IPS DF 6.9 (cell line): ENCODE data around the gene ARHGAP21.

ENCODE experiments used
- DNase-seq: peaks from one replicate; pipeline ENCODE4 v3.0.0-alpha.2; 2013; ENCODE audit warnings: low read depth, low spot score
- H3K27ac ChIP-seq: one replicate; pipeline ENCODE4 v1.5.1; 2013; ENCODE audit warnings: low read length, control low read depth
- H3K27me3 ChIP-seq: 2 replicates; pipeline ENCODE4 v1.6.1; 2013; ENCODE audit warnings: mild to moderate bottlenecking, low read length; ENCODE audit not compliant: control insufficient read depth, insufficient read depth
- H3K36me3 ChIP-seq: 2 replicates; pipeline ENCODE4 v1.6.1; 2013; ENCODE audit warnings: low read length; ENCODE audit not compliant: control insufficient read depth, insufficient read depth
- H3K4me1 ChIP-seq: 2 replicates; pipeline ENCODE4 v1.6.1; 2013; ENCODE audit warnings: low read length; ENCODE audit not compliant: control insufficient read depth, insufficient read depth
- H3K4me3 ChIP-seq: 2 replicates; pipeline ENCODE4 v1.5.1; 2013; ENCODE audit warnings: mild to moderate bottlenecking, low read length
- H3K9me3 ChIP-seq: 2 replicates; pipeline ENCODE4 v1.6.1; 2013; ENCODE audit warnings: low read length, inconsistent platforms; ENCODE audit not compliant: control insufficient read depth, insufficient read depth
- WGBS: extraction: QIAGEN DNeasy Blood & Tissue Kit; methylation state at CpG from one replicate; pipeline ENCODE4 v1.1.7; 2013; ENCODE audit warnings: mixed read lengths, missing lambda C conversion rate; ENCODE audit not compliant: insufficient read length, insufficient coverage; 5-methylcytosine and 5-hydroxymethylcytosine counted together

The ARHGAP21 gene

DNA sequence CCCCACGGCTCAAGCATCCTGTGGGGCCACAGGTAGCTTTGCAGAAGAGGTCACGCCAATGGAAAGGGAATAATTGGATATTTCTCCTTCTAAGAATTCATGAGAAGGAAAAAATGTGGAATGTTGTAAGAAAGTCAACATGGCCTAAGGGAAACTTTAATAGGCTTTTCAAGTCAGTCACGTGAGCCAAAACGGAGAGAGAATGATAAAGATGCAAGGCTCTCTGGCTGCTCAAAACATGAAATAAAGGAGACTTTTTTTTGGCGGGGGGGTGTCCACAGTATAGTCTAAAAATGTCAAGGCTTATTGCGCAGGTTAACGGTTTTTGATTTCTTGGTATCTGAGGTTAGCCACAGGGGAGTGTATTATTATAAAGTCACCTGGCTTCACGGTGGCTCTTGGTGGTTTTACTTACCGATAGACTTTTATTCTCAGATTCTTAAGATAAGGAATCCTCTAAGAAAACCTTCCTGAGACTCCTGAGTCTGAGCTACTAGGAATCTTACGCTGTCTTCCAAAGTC lies 148.1 kb downstream of the ARHGAP21 start:
- no peak for DNase-seq
- H3K4me1 ChIP-seq: no peaks in the 10 kb centered on the region
- WGBS: no CpG with 5 or more reads among the region's 10 CpGs

DNA sequence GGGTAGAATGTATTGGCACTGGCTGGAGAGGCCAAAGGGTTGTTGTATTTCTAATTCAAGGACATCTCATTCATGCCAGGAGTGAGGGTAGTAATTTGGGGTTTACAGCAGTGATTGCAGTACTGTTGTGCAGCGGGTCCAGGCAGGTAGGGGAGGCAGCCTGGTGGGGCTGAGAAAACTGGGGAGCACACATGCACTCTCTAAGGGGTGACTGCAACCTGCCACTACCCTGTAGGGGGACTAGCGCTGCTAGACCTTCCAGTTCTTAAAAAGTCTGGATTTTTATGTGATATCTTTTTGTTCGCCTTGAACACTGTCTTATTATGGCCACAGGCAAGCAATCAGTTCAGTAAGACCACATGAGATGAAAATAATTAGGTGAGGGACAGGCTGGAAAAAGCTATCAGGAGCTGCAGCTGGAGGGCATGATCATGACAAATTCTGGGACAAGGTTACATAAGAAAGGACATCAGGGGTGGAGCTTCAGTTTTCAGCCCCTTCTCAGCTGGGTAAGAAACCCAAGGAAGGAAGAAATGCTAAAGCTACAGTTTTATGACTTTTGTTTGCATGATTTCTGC lies 149.0 kb downstream of the ARHGAP21 start:
- Histone ChIP-seq H3K4me3 (no peak overlapping the region), H3K27me3 (no peaks in the 10 kb centered on the region), H3K9me3 (no peaks in the 10 kb centered on the region), H3K4me1 (no peaks in the 10 kb centered on the region), H3K36me3 (0 out of 2 replicates have a peak, but pooled peaks cover 2% of the 10 kb centered on the region), H3K27ac (no peak overlapping the region)
- no CpG with 5 or more reads among the region's 3 CpGs for WGBS
- no peak for DNase-seq

More for the DNA sequence above, 148.1 kb downstream of the ARHGAP21 start:
- H3K27me3 ChIP-seq: no peaks in the 10 kb centered on the region
- H3K9me3 ChIP-seq: no peaks in the 10 kb centered on the region
- 0 out of 2 replicates have a peak, but pooled peaks cover 2% of the 10 kb centered on the region for H3K36me3 ChIP-seq
- H3K27ac ChIP-seq: no peak overlapping the region
- H3K4me3 ChIP-seq: no peak overlapping the region

DNA sequence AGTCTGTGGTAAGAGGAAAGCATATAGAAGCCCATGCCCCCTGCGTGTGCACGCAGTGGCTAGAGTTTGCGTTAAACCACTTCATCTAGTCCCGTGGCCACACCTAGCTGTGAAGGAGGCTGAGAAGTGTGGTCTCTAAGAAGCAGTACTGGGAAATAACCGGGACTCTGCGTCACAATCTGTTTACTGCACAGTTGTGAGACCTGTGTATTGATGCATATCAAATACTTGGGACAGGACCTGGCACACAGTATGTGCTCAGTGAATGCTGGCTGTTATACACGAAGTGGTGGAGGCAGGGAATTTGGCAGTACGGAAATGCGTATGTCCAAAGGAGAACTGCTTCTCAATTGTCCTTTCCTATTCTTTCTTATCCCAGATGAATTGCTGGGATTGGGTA lies 149.5 kb downstream of the ARHGAP21 start:
- Histone ChIP-seq H3K36me3 (0 out of 2 replicates have a peak, but pooled peaks cover 2% of the 10 kb centered on the region), H3K4me1 (no peaks in the 10 kb centered on the region), H3K27me3 (no peaks in the 10 kb centered on the region), H3K27ac (no peak overlapping the region), H3K9me3 (no peaks in the 10 kb centered on the region), H3K4me3 (no peak overlapping the region)
- DNase-seq: no peak
- WGBS: no CpG with 5 or more reads among the region's 9 CpGs

DNA sequence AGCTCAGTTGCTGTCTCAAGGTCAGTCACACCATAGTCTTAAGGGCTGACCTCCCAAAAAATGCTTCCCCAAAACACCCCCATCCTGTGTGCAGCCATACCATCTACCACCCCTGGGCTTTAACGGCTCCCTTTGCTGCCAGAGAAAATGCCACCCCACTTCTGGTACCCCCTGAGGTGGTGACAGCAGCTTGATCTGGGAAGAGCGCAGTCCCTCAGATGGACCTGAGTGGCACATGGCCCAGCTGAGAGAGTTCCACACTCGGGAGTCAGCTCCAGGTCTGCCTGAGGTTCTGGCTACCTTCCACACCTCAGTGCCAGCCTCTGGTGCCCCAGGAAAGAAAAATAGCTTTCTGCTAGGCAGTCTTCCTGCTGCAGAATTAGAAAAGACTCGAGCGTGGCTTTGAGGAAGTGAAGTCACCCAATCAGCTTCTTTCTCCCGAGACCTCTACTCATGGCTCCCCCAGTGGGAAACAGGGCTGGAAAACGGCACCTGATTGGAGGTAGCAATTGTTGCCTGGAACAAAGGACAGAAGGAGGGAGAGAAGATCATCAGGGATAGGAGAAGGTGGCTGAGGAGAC lies 151.7 kb downstream of the ARHGAP21 start:
- H3K4me1 ChIP-seq: no peaks in the 10 kb centered on the region
- WGBS: no CpG with 5 or more reads among the region's 7 CpGs
- no peak for DNase-seq
- H3K27ac ChIP-seq: no peak overlapping the region
- no peaks in the 10 kb centered on the region for H3K27me3 ChIP-seq
- no peak overlapping the region for H3K4me3 ChIP-seq
- H3K36me3 ChIP-seq: 0 out of 2 replicates have a peak, but pooled peaks cover 2% of the 10 kb centered on the region
- H3K9me3 ChIP-seq: no peaks in the 10 kb centered on the region

DNA sequence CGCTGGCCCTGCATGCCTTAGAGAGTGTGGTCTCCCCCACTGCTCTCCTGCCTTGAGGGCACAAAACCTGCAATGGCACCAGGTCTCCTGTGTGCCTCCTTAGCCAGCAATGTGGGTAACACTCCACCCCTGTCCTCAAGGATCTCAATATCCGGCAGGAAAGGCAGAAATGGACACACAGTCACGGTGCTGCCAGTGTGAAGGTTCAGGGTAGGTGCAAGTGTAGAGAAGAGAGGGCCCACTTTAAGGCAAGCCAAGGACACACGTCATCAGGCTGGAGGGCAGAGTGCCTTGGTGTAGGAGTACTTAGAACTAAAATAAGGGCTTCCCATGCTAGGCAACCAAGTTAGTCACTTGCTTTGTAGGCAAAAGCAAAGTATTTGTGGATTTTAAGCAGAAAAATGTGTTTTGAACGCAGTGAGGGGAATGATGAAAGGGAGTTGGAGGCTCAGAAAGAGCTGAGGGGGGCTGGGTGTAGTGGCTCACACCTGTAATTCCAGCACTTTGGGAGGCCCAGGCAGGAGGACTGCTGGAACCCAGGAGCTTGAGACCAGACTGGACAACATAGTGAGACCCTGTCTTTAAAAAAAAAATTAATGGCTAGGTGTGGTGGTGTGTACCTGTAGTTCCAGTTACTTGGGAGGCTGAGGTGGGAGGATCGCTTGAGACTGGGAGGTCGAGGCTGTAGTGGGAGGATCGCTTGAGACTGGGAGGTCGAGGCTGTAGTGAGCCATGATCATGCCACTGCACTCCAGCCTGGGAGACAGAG lies 152.8 kb downstream of the ARHGAP21 start:
- no peaks in the 10 kb centered on the region for H3K9me3 ChIP-seq
- no peaks in the 10 kb centered on the region for H3K27me3 ChIP-seq
- no peak overlapping the region for H3K27ac ChIP-seq
- DNase-seq: no peak
- WGBS: no CpG with 5 or more reads among the region's 9 CpGs
- H3K36me3 ChIP-seq: 0 out of 2 replicates have a peak, but pooled peaks cover 2% of the 10 kb centered on the region
- no peak overlapping the region for H3K4me3 ChIP-seq
- H3K4me1 ChIP-seq: no peaks in the 10 kb centered on the region

DNA sequence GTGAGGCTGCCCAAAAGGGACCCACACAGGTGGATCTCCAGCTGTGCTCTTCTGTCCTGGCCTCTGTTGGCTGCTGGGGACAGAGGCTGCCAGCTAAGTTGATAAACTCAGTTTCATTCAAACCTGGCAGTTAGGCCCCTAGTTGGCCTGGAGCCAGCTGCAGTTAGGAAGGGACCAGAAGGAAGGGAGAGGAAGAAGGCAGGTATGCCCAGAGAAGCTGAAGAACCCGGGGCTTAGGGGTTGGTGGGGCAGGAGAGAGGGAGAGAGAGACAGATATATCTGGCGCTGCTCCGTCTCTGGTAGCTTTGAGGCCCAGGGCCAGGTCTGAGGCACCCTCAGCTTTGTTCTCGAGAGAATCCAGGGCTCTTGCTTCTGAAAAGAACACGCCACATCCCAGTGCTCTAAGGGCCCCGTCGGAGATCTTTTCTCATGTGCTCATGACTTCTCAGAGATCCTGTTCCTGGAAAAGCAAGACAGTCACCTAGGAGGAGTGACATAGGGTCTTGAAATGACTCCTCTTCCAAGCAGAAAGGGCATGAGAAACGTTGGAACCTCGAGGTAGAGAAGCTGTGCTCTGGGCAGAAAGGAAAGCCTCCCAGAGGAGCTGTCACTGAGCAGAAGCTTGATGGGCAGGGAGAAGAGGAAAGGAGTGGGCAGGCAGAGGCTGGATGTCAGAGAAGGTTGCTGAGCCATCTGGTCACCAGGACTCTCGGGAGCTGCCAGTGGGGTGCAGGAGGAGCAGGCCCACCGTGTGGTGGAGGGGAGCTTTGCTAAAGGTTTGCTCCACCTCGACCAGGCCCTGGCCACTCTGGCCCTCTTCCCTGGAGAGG lies 153.6 kb downstream of the ARHGAP21 start:
- no peaks in the 10 kb centered on the region for H3K4me1 ChIP-seq
- H3K9me3 ChIP-seq: no peaks in the 10 kb centered on the region
- DNase-seq: no peak
- no peak overlapping the region for H3K4me3 ChIP-seq
- no CpG with 5 or more reads among the region's 12 CpGs for WGBS
- H3K36me3 ChIP-seq: 0 out of 2 replicates have a peak, but pooled peaks cover 2% of the 10 kb centered on the region
- H3K27me3 ChIP-seq: no peaks in the 10 kb centered on the region
- no peak overlapping the region for H3K27ac ChIP-seq

DNA sequence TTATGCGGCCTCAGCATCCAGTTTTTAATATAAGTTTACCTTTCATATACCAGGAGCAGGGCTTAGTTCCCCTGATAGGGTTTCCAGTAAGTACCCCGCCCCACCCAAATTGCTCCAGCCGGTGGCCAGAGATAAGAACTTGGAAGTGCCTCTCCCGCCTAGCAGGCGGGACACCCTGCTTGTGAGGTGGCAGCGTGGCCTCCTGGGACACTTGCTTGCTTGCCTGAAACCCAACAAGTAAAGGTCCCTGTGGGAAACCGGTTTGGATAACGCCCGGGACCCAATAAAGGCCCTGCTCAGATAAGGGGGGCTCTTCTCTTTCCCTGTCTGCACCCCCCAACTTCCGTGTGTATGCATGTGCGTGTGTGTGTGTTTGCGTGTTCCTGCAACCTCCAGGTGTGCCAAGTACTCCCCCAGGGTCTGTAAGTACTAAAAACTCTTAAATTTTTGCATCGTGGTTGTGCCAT lies 154.3 kb downstream of the ARHGAP21 start:
- WGBS: no CpG with 5 or more reads among the region's 13 CpGs
- H3K4me3 ChIP-seq: no peak overlapping the region
- H3K27ac ChIP-seq: no peak overlapping the region
- no peaks in the 10 kb centered on the region for H3K27me3 ChIP-seq
- H3K36me3 ChIP-seq: 0 out of 2 replicates have a peak, but pooled peaks cover 2% of the 10 kb centered on the region
- H3K9me3 ChIP-seq: no peaks in the 10 kb centered on the region
- no peak for DNase-seq
- no peaks in the 10 kb centered on the region for H3K4me1 ChIP-seq

DNA sequence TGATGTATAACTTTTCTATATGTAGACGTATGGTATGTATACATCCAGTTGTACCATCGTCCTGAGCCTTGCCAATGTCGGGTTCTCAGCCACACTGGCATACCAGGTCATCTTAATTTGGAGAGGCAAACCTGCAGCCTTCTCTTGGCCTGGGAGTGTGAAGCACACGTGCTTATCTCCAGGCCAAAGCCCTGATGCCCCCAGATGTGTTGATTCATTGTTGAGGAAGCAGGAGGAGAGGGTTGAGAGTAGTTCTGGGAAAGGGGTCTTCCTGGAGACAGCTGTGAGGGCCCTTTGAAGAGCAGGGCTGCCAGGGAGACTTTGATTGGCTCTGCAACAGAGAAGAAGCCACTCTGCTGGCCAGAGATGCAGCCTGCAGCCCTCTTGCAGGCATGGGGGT lies 155.6 kb downstream of the ARHGAP21 start:
- Histone ChIP-seq H3K27me3 (no peaks in the 10 kb centered on the region), H3K27ac (no peak overlapping the region), H3K4me3 (no peak overlapping the region), H3K9me3 (no peaks in the 10 kb centered on the region), H3K4me1 (no peaks in the 10 kb centered on the region), H3K36me3 (0 out of 2 replicates have a peak, but pooled peaks cover 2% of the 10 kb centered on the region)
- no peak for DNase-seq
- no CpG with 5 or more reads among the region's 4 CpGs for WGBS

DNA sequence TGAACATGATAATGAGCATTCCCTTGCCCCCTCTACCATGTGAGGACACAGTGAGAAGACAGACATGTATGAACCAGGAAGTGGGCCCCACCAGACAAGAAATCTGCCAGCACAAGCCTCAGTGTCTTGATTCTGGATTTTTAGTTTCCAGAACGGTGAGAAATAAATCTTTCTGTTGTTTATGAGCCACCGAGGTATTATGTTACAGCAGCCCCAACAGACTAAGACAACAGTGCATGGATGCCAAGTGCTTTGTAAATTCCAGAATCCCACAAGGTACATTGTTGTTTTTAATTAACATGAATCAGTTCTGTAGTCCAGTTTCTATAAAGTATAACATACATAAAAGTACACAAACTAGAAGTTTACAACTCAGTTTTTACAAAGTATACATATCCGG lies 162.2 kb downstream of the ARHGAP21 start:
- Histone ChIP-seq H3K9me3 (no peaks in the 10 kb centered on the region), H3K27me3 (no peaks in the 10 kb centered on the region), H3K4me3 (no peak overlapping the region), H3K4me1 (no peaks in the 10 kb centered on the region), H3K36me3 (no peaks in the 10 kb centered on the region), H3K27ac (no peak overlapping the region)
- no peak for DNase-seq
- no CpG with 5 or more reads among the region's 3 CpGs for WGBS
